PC-9 (cell line): ENCODE data around the gene NPW.

ENCODE experiments used
- EZH2 ChIP-seq: fragments of 200-600 bp; sonication (generic); IDR thresholded peaks from 2 replicates; pipeline ENCODE4 v1.8.0; 2017; ENCODE audit warnings: antibody characterized with exemption, low read depth
- TF ChIP-seq, protein P1 (sequence below): fragments of 200-600 bp; sonication (generic); conservative IDR thresholded peaks from 2 replicates; pipeline ENCODE4 v1.6.1; 2017; ENCODE audit warnings: mixed run types, antibody characterized with exemption, mild to moderate bottlenecking, moderate library complexity

DNA sequence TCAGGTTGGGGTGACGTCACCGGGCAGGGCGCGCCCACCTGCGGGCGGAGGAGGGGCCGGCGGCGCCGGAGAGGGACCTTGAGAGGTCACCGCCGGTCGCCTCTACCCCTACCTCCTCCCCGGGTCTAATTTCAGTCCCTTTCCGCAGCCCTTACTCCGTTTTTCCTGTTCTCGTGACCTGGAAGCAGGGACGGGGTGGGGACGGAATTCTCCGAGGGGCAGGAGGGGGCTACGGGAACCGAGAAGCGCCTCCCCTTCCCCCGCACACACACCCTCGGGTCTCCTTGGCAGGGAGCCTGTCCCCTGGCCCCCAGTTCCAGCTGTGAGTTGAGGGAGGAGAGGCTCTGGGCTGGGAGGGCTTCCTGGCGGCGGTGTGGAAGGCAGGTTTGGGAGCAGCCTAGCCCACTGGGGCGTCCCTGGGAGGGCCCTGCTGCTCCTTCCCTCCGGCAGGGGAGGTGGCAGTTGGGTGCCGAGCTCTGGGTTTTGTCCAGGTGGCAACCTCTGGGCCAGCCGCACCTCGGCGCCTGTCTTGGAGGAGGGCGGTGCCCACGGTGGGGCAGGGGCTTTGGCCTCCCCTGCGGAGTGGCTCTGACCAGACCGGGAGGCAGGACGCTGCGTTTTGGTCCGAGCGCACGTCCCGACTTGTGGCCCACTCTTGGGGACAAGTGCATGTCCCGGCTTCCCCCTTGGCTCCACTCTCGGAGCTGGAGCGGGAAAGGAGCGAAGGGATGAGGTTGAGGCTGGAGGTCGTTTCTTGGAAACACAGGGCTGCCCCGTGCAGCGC, 29.0 kb upstream of the NPW start:
- TF ChIP-seq, protein P1, sequence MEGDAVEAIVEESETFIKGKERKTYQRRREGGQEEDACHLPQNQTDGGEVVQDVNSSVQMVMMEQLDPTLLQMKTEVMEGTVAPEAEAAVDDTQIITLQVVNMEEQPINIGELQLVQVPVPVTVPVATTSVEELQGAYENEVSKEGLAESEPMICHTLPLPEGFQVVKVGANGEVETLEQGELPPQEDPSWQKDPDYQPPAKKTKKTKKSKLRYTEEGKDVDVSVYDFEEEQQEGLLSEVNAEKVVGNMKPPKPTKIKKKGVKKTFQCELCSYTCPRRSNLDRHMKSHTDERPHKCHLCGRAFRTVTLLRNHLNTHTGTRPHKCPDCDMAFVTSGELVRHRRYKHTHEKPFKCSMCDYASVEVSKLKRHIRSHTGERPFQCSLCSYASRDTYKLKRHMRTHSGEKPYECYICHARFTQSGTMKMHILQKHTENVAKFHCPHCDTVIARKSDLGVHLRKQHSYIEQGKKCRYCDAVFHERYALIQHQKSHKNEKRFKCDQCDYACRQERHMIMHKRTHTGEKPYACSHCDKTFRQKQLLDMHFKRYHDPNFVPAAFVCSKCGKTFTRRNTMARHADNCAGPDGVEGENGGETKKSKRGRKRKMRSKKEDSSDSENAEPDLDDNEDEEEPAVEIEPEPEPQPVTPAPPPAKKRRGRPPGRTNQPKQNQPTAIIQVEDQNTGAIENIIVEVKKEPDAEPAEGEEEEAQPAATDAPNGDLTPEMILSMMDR = no peak
- no peak for TF ChIP-seq EZH2
